GM10847 (cell line): ENCODE results near the gene KRT36.

Experiments used
- POLR2A ChIP-seq: IDR thresholded peaks from 2 replicates; pipeline ENCODE4 v1.6.1; 2011; ENCODE audit not compliant: insufficient read length; ENCODE audit errors: extremely low read depth

Gene KRT36

DNA sequence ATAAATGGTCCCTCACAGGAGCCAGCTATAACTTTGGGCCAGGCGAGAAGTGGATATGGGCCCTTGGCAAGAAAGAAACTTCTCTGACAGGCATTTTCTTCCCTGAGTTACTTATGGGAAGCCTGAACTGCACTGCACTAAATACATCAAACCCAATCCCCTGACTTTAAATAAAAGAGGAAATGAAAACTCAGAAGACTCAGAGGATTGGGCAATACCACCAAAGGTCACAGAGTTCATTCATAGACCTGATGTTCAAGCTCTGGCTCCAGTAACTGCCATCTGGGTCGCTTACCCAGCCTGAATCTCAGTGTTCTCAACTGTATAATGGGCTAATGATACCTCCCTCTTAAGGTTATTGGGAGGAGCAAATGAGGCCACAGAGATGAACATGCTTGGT is 9.6 kb downstream of the KRT36 start:
- TF ChIP-seq POLR2A = no peak

DNA sequence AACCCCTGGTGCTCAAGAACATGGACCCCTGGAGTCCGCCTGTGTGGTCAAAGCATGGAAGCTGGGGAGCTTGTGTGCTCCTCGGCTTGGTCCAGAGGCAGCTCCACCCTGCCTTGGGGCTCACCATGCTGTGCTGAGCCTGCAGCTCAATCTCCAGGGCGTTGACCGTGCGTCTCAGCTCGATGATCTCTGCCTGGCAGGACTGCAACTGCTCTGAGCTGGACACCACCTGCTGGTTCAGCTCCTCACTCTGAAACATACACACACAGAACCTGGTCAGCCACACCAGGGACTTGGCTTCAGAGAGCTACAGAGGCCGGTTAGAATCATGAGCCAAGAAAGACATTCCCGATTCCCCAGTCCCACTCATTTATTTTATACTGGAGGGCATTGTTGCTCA is 11.5 kb downstream of the KRT36 start:
- no peak for TF ChIP-seq POLR2A

DNA sequence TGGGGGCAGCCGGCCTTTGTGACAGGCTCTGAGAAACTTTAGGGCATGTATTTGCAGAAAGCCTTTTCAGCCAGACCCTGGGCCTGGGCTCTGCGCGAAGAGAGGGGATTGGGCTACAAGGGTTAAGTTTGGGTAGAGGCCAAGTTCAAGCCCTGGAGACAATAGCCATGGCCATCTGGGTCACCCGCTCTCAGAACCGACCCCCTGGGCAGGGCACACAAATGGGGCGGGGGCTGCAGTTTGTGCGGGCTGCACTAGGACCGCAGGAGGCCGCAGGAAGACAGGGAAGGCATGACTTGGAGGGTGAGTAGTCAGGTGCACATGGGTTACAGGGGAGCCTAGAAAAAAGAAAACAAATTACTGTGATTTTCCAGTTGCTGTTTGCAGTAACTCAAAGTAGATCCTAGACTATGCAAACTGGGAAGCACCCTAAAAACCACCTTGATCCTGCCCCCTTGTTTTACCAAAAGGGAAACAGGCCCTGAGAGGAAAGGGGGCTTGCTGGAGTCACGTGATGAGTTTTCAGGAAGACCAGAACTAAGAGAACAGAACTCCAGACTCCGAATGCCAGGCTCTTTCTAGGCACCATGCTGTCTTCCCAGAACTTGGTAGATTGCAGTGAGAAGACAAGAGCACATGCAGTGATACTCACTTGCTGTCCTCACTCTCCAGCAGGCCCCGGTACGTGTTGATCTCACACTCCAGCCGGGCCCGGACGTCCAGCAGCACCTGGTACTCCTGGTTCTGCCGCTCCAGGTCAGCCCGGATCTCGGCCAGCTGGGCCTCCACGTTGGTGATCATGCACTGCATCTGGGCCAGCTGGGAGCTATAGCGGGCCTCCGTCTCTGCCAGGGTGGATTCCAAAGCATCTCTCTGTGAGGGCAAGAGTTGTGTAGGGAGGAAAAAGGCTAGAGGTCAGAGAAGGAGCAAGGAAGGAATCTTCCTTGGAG is 12.6 kb downstream of the KRT36 start:
- no peak for TF ChIP-seq POLR2A

DNA sequence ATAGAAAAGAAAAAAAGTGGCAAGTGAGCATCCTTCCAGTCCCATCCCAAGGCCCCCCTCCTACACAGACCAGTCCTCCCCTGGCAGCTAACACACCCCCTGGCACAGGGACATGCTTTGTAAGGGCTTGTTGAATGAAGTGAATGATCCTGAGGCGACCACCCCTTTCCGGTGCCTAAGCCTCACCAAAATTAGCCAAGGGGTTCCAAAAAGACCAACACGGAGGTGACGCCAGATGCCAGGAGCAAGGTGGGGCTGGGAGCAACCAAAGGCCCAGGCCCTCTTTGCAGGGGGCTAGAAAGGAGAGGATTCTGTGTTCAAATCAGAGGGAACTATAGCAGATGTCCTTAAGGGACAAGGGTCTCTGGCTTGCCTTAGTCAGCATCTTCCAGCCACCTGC is 14.3 kb downstream of the KRT36 start:
- no peak for TF ChIP-seq POLR2A

- TF ChIP-seq POLR2A = no peak
Observed at GRCh38 chr17:41474863-41475262, 14.8 kb downstream of the KRT36 start.

DNA sequence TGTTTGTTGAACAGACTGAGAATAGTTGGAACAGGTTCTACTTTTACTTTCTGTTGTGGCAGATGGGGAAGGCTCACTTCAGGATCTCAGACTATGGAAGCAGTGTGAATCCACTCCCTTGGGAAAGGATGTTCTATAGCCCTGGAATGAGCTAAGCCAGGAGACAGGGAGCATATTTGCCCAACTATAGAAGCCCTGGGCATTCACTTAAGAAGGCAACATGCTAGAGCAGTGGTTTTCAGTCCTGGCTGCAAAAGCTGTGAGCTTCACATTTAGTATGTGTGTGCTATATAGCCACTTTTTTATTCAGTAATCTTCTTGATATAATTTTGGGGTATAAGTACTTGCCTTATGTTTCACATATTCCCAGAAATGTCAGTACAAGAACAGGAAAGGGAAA is 21.4 kb downstream of the KRT36 start:
- no peak for TF ChIP-seq POLR2A

DNA sequence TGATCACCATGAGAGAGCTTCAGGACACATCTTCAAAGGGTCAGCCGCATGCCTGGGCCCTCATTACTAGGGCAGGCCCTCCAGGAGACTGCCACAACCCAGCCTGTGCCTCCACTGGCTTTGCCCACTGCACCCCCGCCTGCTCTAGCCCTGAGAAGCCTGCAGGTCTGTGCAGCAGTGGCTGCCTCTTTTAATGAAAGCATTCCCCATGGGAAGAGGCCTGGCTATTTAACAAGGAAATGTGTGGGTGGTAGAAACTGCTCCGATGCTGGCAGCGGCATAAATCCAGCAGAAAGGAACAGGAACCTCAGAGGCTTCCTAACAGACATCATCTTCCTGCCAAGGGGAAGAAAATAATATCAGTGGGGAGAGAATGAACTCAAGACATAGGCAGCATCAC is 22.1 kb downstream of the KRT36 start:
- TF ChIP-seq POLR2A = no peak

DNA sequence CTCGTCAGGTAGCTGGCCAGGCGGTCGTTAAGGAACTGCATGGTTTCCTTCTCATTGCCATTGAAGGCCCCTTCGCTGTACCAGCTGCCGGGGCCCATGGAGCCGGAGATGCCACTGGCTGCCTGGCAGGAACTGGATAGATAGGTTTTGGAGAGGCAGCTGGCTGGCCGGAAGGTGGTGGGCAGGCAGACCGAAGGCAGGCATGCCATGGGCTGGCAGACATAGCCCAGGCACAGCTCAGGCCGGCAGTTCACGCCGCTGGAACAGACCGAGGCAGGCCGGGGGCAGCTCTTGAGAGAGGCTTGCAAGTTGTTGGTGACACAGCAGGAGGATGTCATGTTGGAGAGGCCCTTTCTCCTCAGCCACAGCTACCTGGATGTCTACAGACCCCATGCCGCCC is 22.7 kb downstream of the KRT36 start, which contains the start of gene KRT32:
TSS of gene KRT32 (minus strand) at position 399 of the 400 bp plus-strand sequence. CDS start at position 338, 61 bp downstream.
- TF ChIP-seq POLR2A = no peak

DNA sequence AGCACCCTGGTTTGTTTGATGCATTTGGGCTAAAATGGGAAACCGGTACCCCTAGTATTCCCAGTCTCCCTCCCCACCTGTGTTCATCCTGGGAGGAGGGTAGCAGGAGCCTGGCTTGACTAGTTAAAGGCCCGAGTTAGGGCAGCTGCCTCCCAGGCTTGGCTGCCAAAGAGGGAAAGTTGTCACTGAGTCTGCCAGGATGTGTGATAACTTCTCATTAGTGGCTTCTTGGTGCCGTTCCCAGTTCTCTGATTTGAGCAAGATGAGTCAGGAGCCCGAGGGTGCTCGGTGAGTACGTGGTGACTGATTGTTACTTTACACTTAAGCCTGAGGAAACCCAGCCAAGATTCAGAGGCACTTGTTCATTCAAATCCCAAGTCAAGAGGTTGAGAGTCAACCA is 25.0 kb downstream of the KRT36 start:
- TF ChIP-seq POLR2A = no peak

- no peak for TF ChIP-seq POLR2A
Observed at GRCh38 chr17:41464173-41464572, 25.5 kb downstream of the KRT36 start.

DNA sequence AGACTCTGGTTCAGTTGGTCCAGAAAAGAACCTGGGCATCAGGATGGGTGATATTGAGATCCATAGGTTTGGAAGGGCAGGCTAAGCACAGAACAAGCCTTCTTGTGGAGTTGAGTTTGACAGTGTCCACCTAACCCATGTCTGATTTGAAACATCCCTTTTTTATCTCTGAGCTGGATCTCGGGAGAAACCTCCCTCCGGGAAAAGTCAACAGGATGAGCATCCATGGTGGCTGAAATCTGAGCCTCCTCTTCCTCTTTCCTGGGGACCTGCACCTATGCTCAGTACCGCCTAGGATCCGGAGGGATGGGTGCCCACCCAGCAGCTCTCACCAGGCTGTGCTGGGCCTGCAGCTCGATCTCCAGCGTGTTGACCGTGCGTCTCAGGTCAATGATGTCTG is 26.0 kb downstream of the KRT36 start:
- TF ChIP-seq POLR2A = no peak

GRCh38 chr17:41462705-41463104 is 27.0 kb downstream of the KRT36 start:
- TF ChIP-seq POLR2A = no peak

DNA sequence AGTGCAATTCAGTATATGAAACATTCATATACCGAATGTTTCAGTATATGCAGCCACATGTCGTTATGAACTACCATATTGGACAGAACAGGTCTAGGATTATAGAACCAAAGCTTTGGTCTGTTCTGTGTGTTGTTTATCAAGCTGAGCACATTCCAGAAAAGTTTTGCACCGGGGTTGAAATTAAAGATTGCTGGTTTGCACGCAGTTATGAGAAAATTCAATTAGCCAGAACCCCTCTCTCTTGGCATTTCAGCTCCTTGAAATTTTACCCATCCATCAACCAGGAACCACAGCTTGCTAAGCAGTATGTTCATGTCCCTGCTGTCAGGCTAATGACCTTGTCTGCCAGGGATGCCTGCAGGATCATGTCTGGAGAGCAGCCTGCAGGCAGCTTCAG is 32.0 kb downstream of the KRT36 start:
- no peak for TF ChIP-seq POLR2A

DNA sequence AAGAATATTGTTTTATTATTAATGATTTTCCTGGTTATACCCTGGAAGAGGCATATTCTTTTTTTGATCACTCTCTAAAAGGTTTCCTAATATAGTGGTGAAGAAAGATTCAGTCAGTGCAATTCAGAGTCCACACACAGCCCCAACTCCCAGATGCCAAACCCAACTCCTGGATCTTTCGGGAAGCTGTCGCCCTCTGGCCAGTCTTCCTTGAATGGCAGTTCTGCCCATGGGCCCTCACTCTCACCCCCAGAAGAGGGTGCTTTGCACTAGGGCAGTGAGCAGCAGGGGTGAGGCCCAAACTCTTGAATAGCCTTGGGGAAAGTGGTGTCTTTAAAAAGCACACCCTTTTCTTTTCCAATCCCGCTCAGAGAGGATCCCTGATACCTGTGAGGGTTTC is 33.5 kb downstream of the KRT36 start:
- no peak for TF ChIP-seq POLR2A

GRCh38 chr17:41455236-41455635 is 34.5 kb downstream of the KRT36 start:
- no peak for TF ChIP-seq POLR2A

GRCh38 chr17:41453066-41453465 is 36.6 kb downstream of the KRT36 start:
- no peak for TF ChIP-seq POLR2A

- no peak for TF ChIP-seq POLR2A
Observed at GRCh38 chr17:41452281-41452680, 37.4 kb downstream of the KRT36 start.
